NOMO-1 (cell line): Measurements from ENCODE around the gene KRTAP12-2.
"Not testable (repeated sequence)": the region's sequence is repeated elsewhere in the genome, so short reads cannot be mapped to it uniquely, and the experiment has no call there.

Experiments used
- DNase-seq, 2 experiments: peaks; one replicate each; lab custom pipeline; 2025; ENCODE audit not compliant: unreplicated experiment in 2 of 2; lab: John Stamatoyannopoulos, UW

Gene KRTAP12-2

GRCh38 chr21:44653656-44654575 is 12.8 kb downstream of the KRTAP12-2 start:
- DNase-seq: no peak

GRCh38 chr21:44653123-44653522 is 13.6 kb downstream of the KRTAP12-2 start:
- no peak for DNase-seq

GRCh38 chr21:44650973-44651675 is 15.6 kb downstream of the KRTAP12-2 start:
- no peak for DNase-seq

GRCh38 chr21:44650265-44650972 is 16.3 kb downstream of the KRTAP12-2 start:
- no peak for DNase-seq

- DNase-seq: no peak
Measured at GRCh38 chr21:44649521-44650100, 17.1 kb downstream of the KRTAP12-2 start.

DNA sequence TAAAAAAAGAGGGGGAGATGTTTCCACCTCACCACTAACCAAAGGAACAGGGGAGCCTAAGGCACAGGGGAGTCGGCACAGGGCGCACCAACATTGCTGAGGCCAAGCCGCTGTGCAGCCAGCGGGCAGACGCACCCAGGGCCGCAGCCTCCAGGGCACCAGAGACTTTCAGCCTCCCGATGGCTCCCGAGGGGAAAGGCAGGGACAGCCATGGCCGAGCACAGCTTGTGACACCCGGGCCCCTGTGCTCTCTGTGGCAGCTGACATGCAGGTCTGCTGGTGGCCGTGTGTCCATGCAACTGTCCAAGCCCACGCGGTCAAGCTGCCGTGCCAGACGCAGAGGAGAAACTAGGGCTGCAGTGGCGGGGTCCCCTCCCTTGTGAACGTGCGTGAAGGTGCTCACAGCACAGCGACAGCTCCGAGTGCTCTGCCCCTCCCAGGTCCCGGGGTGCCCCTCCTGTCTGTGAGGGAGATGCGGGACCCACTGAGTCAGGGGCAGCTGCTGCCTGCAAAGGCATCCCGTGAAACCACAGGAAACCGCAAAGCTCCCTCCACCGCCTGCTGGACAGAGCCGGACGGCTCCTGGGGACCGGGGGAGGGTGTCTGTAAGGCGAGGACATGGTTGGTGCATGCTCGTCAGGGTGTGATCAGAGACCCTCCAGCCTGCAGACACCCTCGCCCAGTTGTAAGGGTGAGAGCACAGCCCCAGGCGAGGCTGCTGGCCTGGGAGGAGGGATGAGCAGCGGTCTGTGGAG is 18.0 kb downstream of the KRTAP12-2 start:
- DNase-seq: no peak

GRCh38 chr21:44647222-44647552 is 19.5 kb downstream of the KRTAP12-2 start:
- no peak for DNase-seq

DNA sequence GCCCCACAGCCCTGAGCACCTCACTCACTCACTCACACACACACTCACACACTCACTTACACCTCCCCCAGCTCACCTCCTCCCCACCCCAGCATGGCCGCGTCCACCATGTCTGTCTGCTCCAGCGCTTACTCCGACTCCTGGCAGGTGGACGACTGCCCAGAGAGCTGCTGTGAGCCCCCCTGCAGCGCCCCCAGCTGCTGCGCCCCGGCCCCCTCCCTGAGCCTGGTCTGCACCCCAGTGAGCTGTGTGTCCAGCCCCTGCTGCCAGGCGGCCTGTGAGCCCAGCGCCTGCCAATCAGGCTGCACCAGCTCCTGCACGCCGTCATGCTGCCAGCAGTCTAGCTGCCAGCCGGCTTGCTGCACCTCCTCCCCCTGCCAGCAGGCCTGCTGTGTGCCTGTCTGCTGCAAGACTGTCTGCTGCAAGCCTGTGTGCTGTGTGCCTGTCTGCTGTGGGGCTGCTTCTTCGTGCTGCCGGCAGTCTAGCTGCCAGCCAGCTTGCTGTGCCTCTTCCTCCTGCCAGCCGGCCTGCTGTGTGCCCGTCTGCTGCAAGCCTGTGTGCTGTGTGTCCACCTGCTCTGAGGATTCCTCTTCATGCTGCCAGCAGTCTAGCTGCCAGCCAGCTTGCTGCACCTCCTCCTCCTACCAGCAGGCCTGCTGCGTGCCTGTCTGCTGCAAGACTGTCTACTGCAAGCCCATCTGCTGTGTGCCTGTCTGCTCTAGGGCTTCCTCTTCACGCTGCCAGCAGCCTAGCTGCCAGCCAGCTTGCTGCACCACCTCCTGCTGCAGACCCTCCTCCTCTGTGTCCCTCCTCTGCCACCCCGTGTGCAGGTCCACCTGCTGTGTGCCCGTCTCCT is 20.1 kb downstream of the KRTAP12-2 start, which contains the start of gene KRTAP10-11:
TSS of gene KRTAP10-11 (plus strand) at position 49 of the 856 bp plus-strand sequence. CDS start at position 94, 45 bp downstream.
- not testable (repeated sequence) for DNase-seq

DNA sequence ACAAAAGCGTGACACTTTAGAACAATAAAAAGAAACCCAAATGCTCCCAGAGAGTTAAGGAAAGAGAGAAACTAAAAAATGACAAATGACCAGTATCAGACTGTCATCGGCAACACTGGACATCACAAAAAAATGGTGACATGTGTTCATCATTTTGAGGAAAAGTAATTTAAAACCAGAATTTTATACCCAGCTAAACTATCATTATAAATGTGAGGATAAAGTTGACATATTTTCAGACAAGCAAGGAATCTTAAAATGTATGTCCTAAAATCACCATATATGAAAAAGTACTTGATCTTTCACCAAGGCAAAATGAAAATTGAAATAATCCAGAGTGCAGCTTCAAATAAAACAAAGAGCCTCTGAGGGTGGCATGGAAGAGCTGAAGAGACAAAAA is 21.8 kb downstream of the KRTAP12-2 start:
- DNase-seq: no peak

DNA sequence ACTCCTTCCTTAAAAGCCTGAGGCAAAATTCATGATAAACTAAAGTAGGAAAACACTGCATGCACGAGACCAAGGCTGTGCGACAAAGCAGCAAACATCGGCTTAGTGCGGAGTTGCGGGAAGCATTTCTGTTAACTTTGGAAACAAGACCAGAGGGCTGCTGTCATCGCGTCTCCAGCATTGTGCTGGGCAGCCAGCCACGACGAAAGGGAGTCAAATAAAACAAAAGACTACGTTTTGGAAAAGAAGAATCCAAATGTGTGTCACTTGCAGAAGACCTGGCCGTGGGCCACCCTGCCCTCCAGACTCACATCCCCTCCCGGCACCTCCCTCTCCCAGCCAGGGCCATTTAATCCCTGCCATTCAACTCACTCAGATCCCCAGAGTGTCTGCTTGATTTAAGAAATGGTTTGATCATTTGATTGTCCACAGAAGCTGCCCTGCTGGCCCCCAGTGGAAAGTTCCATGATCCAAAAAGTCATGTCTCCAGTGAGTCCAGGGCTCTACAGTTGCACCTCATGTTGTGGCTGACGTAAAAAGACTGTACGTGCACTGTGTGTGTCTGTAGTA is 22.9 kb downstream of the KRTAP12-2 start:
- DNase-seq: no peak

DNA sequence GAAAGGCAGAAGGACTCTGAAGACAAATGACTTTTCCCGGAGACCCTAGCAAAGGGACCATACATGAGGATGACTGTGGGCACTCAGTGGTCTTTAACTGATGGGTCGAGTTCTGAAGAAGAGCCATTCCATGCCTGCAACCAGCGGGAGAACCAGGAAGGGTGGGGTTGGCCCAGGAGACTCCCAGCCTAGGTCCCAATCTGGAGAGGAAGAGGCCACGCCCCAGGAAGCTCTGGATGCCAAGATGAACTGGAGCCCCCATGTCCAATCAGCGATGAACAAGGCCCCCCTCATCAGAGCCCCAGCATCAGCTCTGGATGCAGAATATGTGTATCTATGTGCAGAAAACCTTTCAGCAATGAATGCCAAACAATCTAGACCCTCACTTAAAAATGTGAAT is 26.0 kb downstream of the KRTAP12-2 start:
- DNase-seq: no peak

GRCh38 chr21:44639331-44639655 is 27.4 kb downstream of the KRTAP12-2 start:
- DNase-seq: no peak

GRCh38 chr21:44638506-44639330 is 28.0 kb downstream of the KRTAP12-2 start:
- not testable (repeated sequence) for DNase-seq

DNA sequence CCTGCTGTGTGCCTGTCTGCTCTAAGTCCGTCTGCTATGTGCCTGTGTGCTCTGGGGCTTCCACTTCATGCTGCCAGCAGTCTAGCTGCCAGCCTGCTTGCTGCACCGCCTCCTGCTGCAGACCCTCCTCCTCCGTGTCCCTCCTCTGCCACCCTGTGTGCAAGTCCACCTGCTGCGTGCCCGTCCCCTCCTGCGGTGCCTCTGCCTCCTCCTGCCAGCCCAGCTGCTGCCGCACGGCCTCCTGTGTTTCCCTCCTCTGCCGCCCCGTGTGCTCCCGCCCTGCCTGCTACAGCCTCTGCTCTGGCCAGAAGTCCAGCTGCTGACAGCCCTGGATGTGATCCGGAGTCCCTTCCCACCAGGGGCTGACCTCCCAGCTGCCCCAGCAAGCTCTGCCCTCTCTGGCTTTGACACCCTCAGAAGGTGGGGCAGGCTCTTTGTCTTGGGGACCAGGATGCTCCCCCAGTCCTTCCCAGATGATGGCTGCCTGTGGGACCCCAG is 28.8 kb downstream of the KRTAP12-2 start:
- not testable (repeated sequence) for DNase-seq

DNA sequence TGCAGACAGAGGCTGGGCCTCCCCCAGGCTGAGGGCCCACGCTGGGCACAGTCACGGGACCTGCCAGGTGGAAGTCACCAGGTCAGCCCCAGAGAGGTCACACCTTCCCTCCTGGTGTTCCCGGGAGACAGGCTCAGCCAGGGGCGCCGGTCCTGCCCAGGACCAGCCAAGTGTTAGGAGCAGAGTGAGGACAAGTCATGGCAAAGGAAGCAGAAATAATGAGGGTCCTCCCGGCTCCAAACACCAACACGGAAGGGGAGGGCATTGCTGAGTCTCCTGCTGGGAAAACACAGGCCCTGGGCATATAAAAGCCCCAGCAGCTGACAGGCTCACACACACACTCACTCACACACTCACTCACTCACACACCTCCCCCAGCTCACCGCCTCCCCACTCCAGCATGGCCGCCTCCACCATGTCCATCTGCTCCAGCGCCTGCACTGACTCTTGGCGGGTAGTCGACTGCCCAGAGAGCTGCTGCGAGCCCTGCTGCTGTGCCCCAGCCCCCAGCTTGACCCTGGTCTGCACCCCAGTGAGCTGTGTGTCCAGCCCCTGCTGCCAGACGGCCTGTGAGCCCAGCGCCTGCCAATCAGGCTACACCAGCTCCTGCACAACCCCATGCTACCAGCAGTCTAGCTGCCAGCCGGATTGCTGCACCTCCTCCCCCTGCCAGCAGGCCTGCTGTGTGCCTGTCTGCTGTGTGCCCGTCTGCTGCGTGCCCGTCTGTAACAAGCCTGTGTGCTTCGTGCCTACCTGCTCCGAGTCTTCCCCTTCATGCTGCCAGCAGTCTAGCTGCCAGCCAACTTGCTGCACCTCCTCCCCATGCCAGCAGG is 29.5 kb downstream of the KRTAP12-2 start, which contains the start of gene KRTAP10-10:
TSS of gene KRTAP10-10 (plus strand) at position 339 of the 833 bp plus-strand sequence. CDS start at position 401, 62 bp downstream.
- DNase-seq: no peak

DNA sequence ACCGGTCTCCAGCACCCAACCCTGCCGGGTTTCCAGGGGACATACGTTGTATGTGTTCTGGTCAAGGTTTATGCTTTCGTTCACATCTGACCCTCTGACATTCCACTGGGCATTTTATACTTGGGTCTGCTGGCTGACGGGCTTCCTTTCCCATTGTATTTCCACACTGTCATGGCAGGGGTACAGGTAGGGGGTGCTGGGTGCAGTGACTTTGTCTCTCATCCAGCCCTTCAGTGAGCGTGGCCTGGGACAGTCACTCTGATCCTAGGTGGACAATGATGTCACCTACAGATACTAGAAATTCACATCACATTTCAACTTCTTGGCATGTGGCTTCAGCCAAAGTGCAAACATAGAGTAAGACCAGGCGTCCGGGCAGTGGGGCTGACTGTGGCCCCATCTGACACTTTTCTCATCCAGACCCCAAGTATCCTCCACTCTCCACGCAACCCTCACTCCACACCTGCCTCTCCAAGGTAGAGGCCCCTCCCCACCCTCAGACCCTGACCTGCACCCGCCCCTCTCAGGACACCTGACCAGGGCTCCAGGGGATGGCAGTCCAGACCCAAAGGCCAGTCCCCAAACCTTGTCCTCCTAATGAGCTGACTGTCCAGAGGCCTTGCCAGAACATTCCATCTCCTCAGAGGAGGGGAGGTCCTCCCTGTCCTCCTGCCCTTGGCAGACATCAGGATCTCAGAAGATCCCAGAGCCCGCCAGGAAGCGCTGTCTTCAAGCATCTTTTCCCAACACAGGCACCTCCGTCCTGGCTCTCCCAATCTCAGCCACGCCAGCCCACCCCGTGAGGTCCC is 30.3 kb downstream of the KRTAP12-2 start:
- no peak for DNase-seq
